Osteoblast (primary cell): Measurements from ENCODE around the gene ZSCAN10. TPM values are rescaled to one million over a fixed set of nuclear protein-coding genes. Genes with fewer than 3 reads are reported as not detected.
"Not testable (repeated sequence)": the region's sequence is repeated elsewhere in the genome, so short reads cannot be mapped to it uniquely, and the experiment has no call there.

Experiments used
- DNase-seq: peaks from one replicate; pipeline ENCODE4 v3.0.0; 2011; ENCODE audit warnings: low spot score, mixed read lengths; ENCODE audit not compliant: insufficient read length; ENCODE audit errors: missing footprints
- H2AFZ ChIP-seq: 2 replicates; pipeline ENCODE4 v1.6.0; 2011; ENCODE audit warnings: mild to moderate bottlenecking, low read length
- H3K27ac ChIP-seq: 2 replicates; pipeline ENCODE4 v1.5.1; 2011; ENCODE audit warnings: mild to moderate bottlenecking, low read depth, low read length, moderate library complexity
- H3K27me3 ChIP-seq: 2 replicates; pipeline ENCODE4 v1.6.0; 2012; ENCODE audit warnings: mild to moderate bottlenecking, control low read depth, inconsistent platforms, low read length, moderate library complexity; ENCODE audit not compliant: insufficient read depth
- H3K36me3 ChIP-seq: 2 replicates; pipeline ENCODE4 v1.5.1; 2011; ENCODE audit warnings: mild to moderate bottlenecking, low read length, control low read depth, moderate library complexity; ENCODE audit not compliant: insufficient read depth
- H3K4me1 ChIP-seq: 2 replicates; pipeline ENCODE4 v1.5.1; 2011; ENCODE audit warnings: mild to moderate bottlenecking, low read length, control low read depth, moderate library complexity; ENCODE audit not compliant: insufficient read depth
- H3K4me2 ChIP-seq: 2 replicates; pipeline ENCODE4 v1.6.0; 2011; ENCODE audit warnings: mild to moderate bottlenecking, low read length; ENCODE audit not compliant: insufficient read depth
- H3K4me3 ChIP-seq: fragments of 200-600 bp; sonication (generic); 3 replicates; pipeline ENCODE4 v1.5.1; 2012; ENCODE audit warnings: mild to moderate bottlenecking, low read length, inconsistent platforms; ENCODE audit not compliant: insufficient read depth
- H3K79me2 ChIP-seq: 2 replicates; pipeline ENCODE4 v1.6.0; 2012; ENCODE audit warnings: mild to moderate bottlenecking, low read length, control low read depth, inconsistent platforms; ENCODE audit not compliant: insufficient read depth
- H3K9me3 ChIP-seq: 2 replicates; pipeline ENCODE4 v1.5.1; 2011; ENCODE audit warnings: low read depth, low read length, control low read depth
- H4K20me1 ChIP-seq: 2 replicates; pipeline ENCODE4 v1.6.0; 2012; ENCODE audit warnings: mild to moderate bottlenecking, low read length, control low read depth; ENCODE audit not compliant: insufficient read depth
- total RNA-seq: library from RNA; depleted of rRNA; stranded (reverse); fragments of >200 nt; gene quantifications from 2 replicates; pipeline ENCODE4 v1.2.3, GENCODE V29; 2012
- TF ChIP-seq, protein P1 (sequence below): IDR thresholded peaks from 2 replicates; pipeline ENCODE4 v1.5.1; 2011; ENCODE audit warnings: mild to moderate bottlenecking, low read depth, low read length, moderate library complexity; ENCODE audit errors: extremely low read depth

The ZSCAN10 gene
- total RNA-seq, 1 donor, result not detected

DNA sequence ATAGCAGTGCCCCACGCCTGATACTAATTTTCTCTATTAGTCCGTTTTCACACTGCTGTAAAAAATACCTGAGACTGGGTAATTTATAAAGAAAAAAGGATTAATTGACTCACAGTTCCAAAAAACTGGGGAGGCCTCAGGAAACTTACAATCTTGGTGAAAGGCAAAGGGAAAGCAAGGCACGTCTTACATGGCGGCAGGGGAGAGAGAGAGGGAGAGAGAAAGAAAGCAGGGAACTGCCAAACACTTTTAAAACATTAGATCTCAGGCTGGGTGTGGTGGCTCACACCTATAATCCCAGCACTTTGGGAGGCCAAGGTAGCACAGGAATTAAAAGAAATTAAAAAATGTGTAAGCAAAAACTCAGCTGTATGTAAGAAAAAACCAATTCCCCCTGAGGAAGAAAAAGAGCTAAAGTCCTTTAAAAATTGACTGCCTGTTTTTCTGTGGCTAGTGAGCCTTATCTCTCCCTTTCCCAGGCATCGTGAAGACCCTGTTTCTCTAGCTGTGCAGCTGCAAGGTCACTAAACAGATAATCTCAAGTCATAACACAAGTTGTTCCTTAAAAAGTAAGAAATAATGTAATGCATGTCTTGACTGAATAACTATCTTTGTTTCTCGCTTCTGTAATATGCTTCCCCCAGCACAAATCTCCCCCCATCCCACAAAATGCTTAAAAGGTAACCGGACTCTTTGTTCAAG lies 14.0 kb downstream of the ZSCAN10 start:
- no peaks in the 10 kb centered on the region for H3K36me3 ChIP-seq
- H3K79me2 ChIP-seq, result no peaks in the 10 kb centered on the region
- H3K4me3 ChIP-seq, result no peak overlapping the region
- H2AFZ ChIP-seq, result no peak overlapping the region
- H3K4me1 ChIP-seq, result no peaks in the 10 kb centered on the region
- no peak overlapping the region for H3K27ac ChIP-seq
- TF ChIP-seq, protein P1, sequence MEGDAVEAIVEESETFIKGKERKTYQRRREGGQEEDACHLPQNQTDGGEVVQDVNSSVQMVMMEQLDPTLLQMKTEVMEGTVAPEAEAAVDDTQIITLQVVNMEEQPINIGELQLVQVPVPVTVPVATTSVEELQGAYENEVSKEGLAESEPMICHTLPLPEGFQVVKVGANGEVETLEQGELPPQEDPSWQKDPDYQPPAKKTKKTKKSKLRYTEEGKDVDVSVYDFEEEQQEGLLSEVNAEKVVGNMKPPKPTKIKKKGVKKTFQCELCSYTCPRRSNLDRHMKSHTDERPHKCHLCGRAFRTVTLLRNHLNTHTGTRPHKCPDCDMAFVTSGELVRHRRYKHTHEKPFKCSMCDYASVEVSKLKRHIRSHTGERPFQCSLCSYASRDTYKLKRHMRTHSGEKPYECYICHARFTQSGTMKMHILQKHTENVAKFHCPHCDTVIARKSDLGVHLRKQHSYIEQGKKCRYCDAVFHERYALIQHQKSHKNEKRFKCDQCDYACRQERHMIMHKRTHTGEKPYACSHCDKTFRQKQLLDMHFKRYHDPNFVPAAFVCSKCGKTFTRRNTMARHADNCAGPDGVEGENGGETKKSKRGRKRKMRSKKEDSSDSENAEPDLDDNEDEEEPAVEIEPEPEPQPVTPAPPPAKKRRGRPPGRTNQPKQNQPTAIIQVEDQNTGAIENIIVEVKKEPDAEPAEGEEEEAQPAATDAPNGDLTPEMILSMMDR, result no peak
- H3K9me3 ChIP-seq, result no peaks in the 10 kb centered on the region
- H4K20me1 ChIP-seq, result no peaks in the 10 kb centered on the region
- peaks cover 20% of the 10 kb centered on the region for H3K27me3 ChIP-seq
- no peak overlapping the region for H3K4me2 ChIP-seq
- DNase-seq, result no peak

DNA sequence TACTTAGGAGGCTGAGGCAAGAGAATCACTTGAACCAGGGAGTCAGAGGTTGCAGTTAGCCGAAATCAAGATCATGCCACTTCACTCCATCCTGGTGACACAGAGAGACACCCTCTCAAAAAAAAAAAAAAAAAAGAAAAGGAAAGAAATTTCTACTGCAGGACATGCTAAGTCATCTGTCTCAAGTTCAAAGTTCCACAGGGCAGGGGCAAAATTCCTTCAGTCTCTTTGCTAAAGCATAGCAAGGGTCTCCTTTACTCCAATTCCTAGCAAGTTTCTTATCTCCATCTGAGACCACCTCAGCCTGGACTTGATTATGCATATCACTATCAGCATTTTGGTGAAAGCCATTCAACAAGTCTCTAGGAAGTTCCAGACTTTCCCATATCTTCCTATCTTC lies 14.6 kb downstream of the ZSCAN10 start:
- H3K27me3 ChIP-seq, result peaks cover 20% of the 10 kb centered on the region
- TF ChIP-seq, protein P1, result no peak
- no peak for DNase-seq
- no peaks in the 10 kb centered on the region for H3K79me2 ChIP-seq
- H3K4me3 ChIP-seq, result no peak overlapping the region
- H3K36me3 ChIP-seq, result no peaks in the 10 kb centered on the region
- no peak overlapping the region for H3K27ac ChIP-seq
- H3K4me2 ChIP-seq, result no peak overlapping the region
- no peak overlapping the region for H2AFZ ChIP-seq
- no peaks in the 10 kb centered on the region for H4K20me1 ChIP-seq
- no peaks in the 10 kb centered on the region for H3K4me1 ChIP-seq
- H3K9me3 ChIP-seq, result no peaks in the 10 kb centered on the region

DNA sequence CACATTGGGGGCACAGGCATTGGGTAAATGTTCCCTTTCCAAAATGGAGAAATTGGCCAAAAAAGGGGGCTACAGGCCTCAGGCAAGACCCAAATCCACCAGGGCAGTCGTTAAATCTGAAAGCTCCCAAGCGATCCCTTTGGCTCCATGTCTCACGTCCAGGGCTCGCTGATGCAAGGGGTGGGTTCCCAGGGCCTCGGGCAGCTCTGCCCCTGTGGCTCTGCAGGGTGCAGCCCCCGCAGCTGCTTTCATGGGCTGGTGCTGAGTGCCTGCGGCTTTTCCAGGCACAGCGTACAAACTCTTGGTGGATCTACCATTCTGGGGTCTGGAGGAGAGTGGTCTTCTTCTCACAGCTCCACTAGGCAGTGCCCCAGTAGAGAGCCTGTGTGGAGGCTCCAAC lies 15.7 kb downstream of the ZSCAN10 start:
- peaks cover 28% of the 10 kb centered on the region for H3K27me3 ChIP-seq
- not testable (repeated sequence) for H3K4me2 ChIP-seq, H3K36me3 ChIP-seq, H3K4me1 ChIP-seq, H4K20me1 ChIP-seq, H3K79me2 ChIP-seq, H2AFZ ChIP-seq, DNase-seq, H3K9me3 ChIP-seq, H3K27ac ChIP-seq, H3K4me3 ChIP-seq

DNA sequence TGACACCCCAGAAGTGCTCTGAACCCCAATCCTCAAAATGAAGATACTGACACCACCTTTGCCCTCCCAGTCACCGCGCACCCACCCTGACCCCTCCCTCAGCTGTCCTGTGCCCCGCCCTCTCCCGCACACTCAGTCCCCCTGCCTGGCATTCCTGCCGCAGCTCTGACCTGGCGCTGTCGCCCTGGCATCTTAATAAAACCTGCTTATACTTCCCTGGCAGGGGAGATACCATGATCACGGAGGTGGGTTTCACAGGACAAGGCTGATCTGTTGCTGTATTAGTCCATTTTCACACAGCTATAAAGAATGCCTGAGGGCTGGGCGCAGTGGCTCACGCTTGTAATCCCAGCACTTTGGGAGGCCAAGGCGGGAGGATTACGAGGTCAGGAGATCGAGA lies 17.1 kb downstream of the ZSCAN10 start:
- not testable (repeated sequence) for H3K36me3 ChIP-seq, DNase-seq, H3K4me1 ChIP-seq, H3K4me2 ChIP-seq, H3K9me3 ChIP-seq, H3K4me3 ChIP-seq, H3K79me2 ChIP-seq, H2AFZ ChIP-seq, H4K20me1 ChIP-seq, H3K27ac ChIP-seq
- H3K27me3 ChIP-seq, result peaks cover 35% of the 10 kb centered on the region

GRCh38 chr16:3080024-3080423 lies 19.1 kb downstream of the ZSCAN10 start:
- H3K9me3 ChIP-seq, result no peaks in the 10 kb centered on the region
- H2AFZ ChIP-seq, result no peak overlapping the region
- no peaks in the 10 kb centered on the region for H3K79me2 ChIP-seq
- DNase-seq, result peak; percentile 9
- no peak overlapping the region for H3K4me2 ChIP-seq
- TF ChIP-seq, protein P1, result no peak
- H3K4me3 ChIP-seq, result no peak overlapping the region
- no peaks in the 10 kb centered on the region for H3K4me1 ChIP-seq
- H3K27ac ChIP-seq, result no peak overlapping the region
- no peaks in the 10 kb centered on the region for H3K36me3 ChIP-seq
- peaks cover 41% of the 10 kb centered on the region for H3K27me3 ChIP-seq
- no peaks in the 10 kb centered on the region for H4K20me1 ChIP-seq
